Neural cell (in vitro differentiated cells): Measurements from ENCODE around the gene MAGI1. TPM values are rescaled to one million over a fixed set of nuclear protein-coding genes. Genes with fewer than 3 reads are reported as not detected.

ENCODE experiments used
- H2AFZ ChIP-seq: fragments of 200-600, 300-800 bp; sonication (generic), shearing (Covaris generic); 2 replicates; pipeline ENCODE4 v1.6.0; 2014; ENCODE audit warnings: low read depth, mild to moderate bottlenecking, antibody characterized with exemption, low read length, moderate library complexity
- H3F3A ChIP-seq: fragments of 200-600 bp; shearing (Covaris generic); 2 replicates; pipeline ENCODE4 v1.6.1; 2016; ENCODE audit warnings: mild to moderate bottlenecking, moderate library complexity, mixed read lengths, antibody characterized with exemption, low read length; ENCODE audit not compliant: insufficient read depth, poor library complexity, severe bottlenecking
- H3K27ac ChIP-seq: fragments of 200-600, 300-800 bp; sonication (generic), shearing (Covaris generic); 2 replicates; pipeline ENCODE4 v1.5.1; 2014; ENCODE audit warnings: mild to moderate bottlenecking, low read length, moderate library complexity
- H3K27me3 ChIP-seq: fragments of 300-800, 200-600 bp; sonication (generic), shearing (Covaris generic); 2 replicates; pipeline ENCODE4 v1.6.0; 2014; ENCODE audit warnings: mild to moderate bottlenecking, low read depth, low read length, moderate library complexity; ENCODE audit not compliant: insufficient read depth
- H3K36me3 ChIP-seq: fragments of 300-800, 200-600 bp; sonication (generic), shearing (Covaris generic); 2 replicates; pipeline ENCODE4 v1.5.1; 2014; ENCODE audit warnings: mild to moderate bottlenecking, antibody characterized with exemption, low read length, moderate library complexity; ENCODE audit not compliant: insufficient read depth
- H3K4me2 ChIP-seq: fragments of 300-800, 200-600 bp; sonication (generic), shearing (Covaris generic); 2 replicates; pipeline ENCODE4 v1.6.0; 2014; ENCODE audit warnings: mild to moderate bottlenecking, low read length
- H3K4me3 ChIP-seq: fragments of 300-800, 200-600 bp; sonication (generic), shearing (Covaris generic); 2 replicates; pipeline ENCODE4 v1.5.1; 2014; ENCODE audit warnings: mild to moderate bottlenecking, low read length, moderate library complexity
- H3K79me2 ChIP-seq: fragments of 200-600 bp; shearing (Covaris generic); replicated peaks from 2 replicates; pipeline ENCODE4 v1.6.0; 2014; ENCODE audit warnings: mild to moderate bottlenecking, low read length, moderate library complexity; ENCODE audit not compliant: insufficient read depth
- H3K9ac ChIP-seq: fragments of 300-800, 200-600 bp; sonication (generic), shearing (Covaris generic); 2 replicates; pipeline ENCODE4 v1.6.1; 2016; ENCODE audit warnings: mild to moderate bottlenecking, low read length, mixed read lengths
- H3K9me2 ChIP-seq: fragments of 200-600 bp; shearing (Covaris generic); 2 replicates; pipeline ENCODE4 v1.6.1; 2016; ENCODE audit warnings: mild to moderate bottlenecking, low read length, mixed read lengths; ENCODE audit not compliant: insufficient read depth
- H3K9me3 ChIP-seq: fragments of 200-600, 300-800 bp; sonication (generic), shearing (Covaris generic); 2 replicates; pipeline ENCODE4 v1.6.1; 2016; ENCODE audit warnings: mild to moderate bottlenecking, mixed run types, low read length, moderate library complexity, mixed read lengths
- H4K20me1 ChIP-seq: fragments of 200-600 bp; shearing (Covaris generic); 2 replicates; pipeline ENCODE4 v1.6.1; 2016; ENCODE audit warnings: mild to moderate bottlenecking, mixed run types; ENCODE audit not compliant: insufficient read depth
- EP300 ChIP-seq: fragments of 450-650 bp; conservative IDR thresholded peaks from 2 replicates; pipeline ENCODE4 v1.6.1; 2014; ENCODE audit warnings: antibody characterized with exemption, mild to moderate bottlenecking, moderate library complexity; ENCODE audit not compliant: poor library complexity, severe bottlenecking
- EZH2 ChIP-seq: fragments of 200-600, 300-800 bp; shearing (Covaris generic), sonication (generic); IDR thresholded peaks from 2 replicates; pipeline ENCODE4 v1.6.1; 2014; ENCODE audit warnings: antibody characterized with exemption, low read length, borderline replicate concordance, mild to moderate bottlenecking; ENCODE audit not compliant: insufficient read depth, poor library complexity, severe bottlenecking
- MXI1 ChIP-seq: fragments of 450-650 bp; conservative IDR thresholded peaks from 2 replicates; pipeline ENCODE4 v1.6.1; 2014; ENCODE audit warnings: antibody characterized with exemption, mild to moderate bottlenecking; ENCODE audit not compliant: poor library complexity, severe bottlenecking
- POLR2AphosphoS5 ChIP-seq: IDR thresholded peaks from 2 replicates; pipeline ENCODE4 v1.6.1; 2012
- RAD21 ChIP-seq: fragments of 450-650 bp; conservative IDR thresholded peaks from 2 replicates; pipeline ENCODE4 v1.6.1; 2014; ENCODE audit warnings: antibody characterized with exemption, mild to moderate bottlenecking, moderate library complexity
- SMC3 ChIP-seq: fragments of 450-650 bp; conservative IDR thresholded peaks from 2 replicates; pipeline ENCODE4 v1.6.1; 2014; ENCODE audit warnings: antibody characterized with exemption, mild to moderate bottlenecking, moderate library complexity; ENCODE audit not compliant: poor library complexity
- TAF1 ChIP-seq: IDR thresholded peaks from 2 replicates; pipeline ENCODE4 v1.6.1; 2012; ENCODE audit warnings: low read depth
- polyA plus RNA-seq: library from polyadenylated mRNA; depleted of rRNA; stranded (reverse); fragments of >200 nt; gene quantifications from 2 replicates; pipeline ENCODE4 v1.2.3, GENCODE V29; 2014
- TF ChIP-seq, protein P1 (sequence below): IDR thresholded peaks from 2 replicates; pipeline ENCODE4 v1.6.1; 2012; ENCODE audit warnings: borderline replicate concordance
- TF ChIP-seq, protein P2 (sequence below): fragments of 450-650 bp; IDR thresholded peaks from 2 replicates; pipeline ENCODE4 v1.5.1; 2014; ENCODE audit warnings: antibody characterized with exemption, mild to moderate bottlenecking, moderate library complexity; ENCODE audit not compliant: poor library complexity, severe bottlenecking

MAGI1 gene
- polyA plus RNA-seq, 1 donor from 2014 or later = 44.7 TPM

DNA sequence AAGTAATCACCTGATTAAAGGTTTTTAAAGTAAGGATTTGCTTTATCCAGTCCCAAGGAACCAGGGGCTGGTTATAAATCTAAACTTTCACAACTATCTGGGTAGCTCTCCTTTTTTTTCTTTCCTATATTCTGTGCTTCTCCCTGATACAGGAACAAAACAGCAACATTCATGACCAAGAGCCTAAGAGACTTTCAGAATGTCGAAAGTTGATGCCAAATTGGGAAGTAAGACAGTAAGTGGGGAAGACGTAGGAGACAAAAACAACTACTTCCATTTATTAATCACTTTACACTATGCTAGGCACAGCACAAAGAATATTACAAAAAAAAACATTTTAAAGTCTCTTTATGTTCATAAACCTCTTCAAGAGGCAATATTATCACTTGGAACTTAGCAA is 211.6 kb downstream of the MAGI1 start:
- Histone ChIP-seq H3K9me3 (no peaks in the 10 kb centered on the region), H3K9ac (no peak overlapping the region), H3K27me3 (no peaks in the 10 kb centered on the region), H4K20me1 (no peaks in the 10 kb centered on the region), H3K36me3 (no peaks in the 10 kb centered on the region), H3K4me3 (no peak overlapping the region), H3K9me2 (no peaks in the 10 kb centered on the region), H3F3A (no peaks in the 10 kb centered on the region), H3K79me2 (no peaks in the 10 kb centered on the region), H3K27ac (no peak overlapping the region), H3K4me2 (no peak overlapping the region), H2AFZ (no peak overlapping the region)
- TF ChIP-seq RAD21 = no peak
- TF ChIP-seq EP300 = no peak
- no peak for TF ChIP-seq SMC3
- no peak for TF ChIP-seq EZH2
- TF ChIP-seq, protein P1, sequence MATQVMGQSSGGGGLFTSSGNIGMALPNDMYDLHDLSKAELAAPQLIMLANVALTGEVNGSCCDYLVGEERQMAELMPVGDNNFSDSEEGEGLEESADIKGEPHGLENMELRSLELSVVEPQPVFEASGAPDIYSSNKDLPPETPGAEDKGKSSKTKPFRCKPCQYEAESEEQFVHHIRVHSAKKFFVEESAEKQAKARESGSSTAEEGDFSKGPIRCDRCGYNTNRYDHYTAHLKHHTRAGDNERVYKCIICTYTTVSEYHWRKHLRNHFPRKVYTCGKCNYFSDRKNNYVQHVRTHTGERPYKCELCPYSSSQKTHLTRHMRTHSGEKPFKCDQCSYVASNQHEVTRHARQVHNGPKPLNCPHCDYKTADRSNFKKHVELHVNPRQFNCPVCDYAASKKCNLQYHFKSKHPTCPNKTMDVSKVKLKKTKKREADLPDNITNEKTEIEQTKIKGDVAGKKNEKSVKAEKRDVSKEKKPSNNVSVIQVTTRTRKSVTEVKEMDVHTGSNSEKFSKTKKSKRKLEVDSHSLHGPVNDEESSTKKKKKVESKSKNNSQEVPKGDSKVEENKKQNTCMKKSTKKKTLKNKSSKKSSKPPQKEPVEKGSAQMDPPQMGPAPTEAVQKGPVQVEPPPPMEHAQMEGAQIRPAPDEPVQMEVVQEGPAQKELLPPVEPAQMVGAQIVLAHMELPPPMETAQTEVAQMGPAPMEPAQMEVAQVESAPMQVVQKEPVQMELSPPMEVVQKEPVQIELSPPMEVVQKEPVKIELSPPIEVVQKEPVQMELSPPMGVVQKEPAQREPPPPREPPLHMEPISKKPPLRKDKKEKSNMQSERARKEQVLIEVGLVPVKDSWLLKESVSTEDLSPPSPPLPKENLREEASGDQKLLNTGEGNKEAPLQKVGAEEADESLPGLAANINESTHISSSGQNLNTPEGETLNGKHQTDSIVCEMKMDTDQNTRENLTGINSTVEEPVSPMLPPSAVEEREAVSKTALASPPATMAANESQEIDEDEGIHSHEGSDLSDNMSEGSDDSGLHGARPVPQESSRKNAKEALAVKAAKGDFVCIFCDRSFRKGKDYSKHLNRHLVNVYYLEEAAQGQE = no peak
- TF ChIP-seq MXI1 = no peak
- TF ChIP-seq TAF1 = no peak
- TF ChIP-seq, protein P2, sequence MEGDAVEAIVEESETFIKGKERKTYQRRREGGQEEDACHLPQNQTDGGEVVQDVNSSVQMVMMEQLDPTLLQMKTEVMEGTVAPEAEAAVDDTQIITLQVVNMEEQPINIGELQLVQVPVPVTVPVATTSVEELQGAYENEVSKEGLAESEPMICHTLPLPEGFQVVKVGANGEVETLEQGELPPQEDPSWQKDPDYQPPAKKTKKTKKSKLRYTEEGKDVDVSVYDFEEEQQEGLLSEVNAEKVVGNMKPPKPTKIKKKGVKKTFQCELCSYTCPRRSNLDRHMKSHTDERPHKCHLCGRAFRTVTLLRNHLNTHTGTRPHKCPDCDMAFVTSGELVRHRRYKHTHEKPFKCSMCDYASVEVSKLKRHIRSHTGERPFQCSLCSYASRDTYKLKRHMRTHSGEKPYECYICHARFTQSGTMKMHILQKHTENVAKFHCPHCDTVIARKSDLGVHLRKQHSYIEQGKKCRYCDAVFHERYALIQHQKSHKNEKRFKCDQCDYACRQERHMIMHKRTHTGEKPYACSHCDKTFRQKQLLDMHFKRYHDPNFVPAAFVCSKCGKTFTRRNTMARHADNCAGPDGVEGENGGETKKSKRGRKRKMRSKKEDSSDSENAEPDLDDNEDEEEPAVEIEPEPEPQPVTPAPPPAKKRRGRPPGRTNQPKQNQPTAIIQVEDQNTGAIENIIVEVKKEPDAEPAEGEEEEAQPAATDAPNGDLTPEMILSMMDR = no peak
- TF ChIP-seq POLR2AphosphoS5 = no peak

DNA sequence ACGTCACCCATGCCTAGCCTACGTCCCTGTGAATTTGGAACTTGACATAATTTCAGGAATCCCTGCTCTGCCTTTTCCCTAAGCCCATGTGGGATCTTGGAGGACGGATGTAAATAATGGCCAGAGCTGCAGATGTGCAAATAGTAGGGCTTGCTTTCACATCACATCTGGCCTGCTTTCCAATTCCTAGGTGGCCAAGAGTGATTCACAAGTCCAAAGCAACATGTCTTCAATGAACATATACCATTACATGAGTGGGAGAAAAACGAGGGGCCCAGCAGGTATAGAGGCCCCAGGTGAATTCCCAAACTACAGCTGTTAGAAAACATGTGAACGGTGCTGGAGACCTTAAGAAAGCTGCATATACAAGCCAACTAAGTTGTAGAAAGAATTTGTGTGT is 214.6 kb downstream of the MAGI1 start:
- no peaks in the 10 kb centered on the region for H3K36me3 ChIP-seq
- TF ChIP-seq EZH2 (no peak), MXI1 (no peak), POLR2AphosphoS5 (no peak)
- TF ChIP-seq, protein P2 = no peak
- TF ChIP-seq, protein P1 = no peak
- H3K27ac ChIP-seq = no peak overlapping the region
- H3K4me3 ChIP-seq = no peak overlapping the region
- H3F3A ChIP-seq = no peaks in the 10 kb centered on the region
- no peaks in the 10 kb centered on the region for H4K20me1 ChIP-seq
- H3K9ac ChIP-seq = no peak overlapping the region
- H2AFZ ChIP-seq = no peak overlapping the region
- H3K27me3 ChIP-seq = no peaks in the 10 kb centered on the region
- H3K79me2 ChIP-seq = no peaks in the 10 kb centered on the region
- H3K4me2 ChIP-seq = no peak overlapping the region
- H3K9me2 ChIP-seq = no peaks in the 10 kb centered on the region
- no peaks in the 10 kb centered on the region for H3K9me3 ChIP-seq
